A549 (cell line): ENCODE results near the gene SAA1. TPM values are rescaled to one million over a fixed set of nuclear protein-coding genes. Genes with fewer than 3 reads are reported as not detected.

Experiments used
- ATAC-seq, 2 experiments: fragments of 200-7000 bp in 1 of 2; fragments of >200 bp in 1 of 2; cut with Nextera tagmentation in 1 of 2; cut with Tn5 transposase in 1 of 2; 3 replicates each; pipeline versions ENCODE4 v1.8.0 to v1.9.1; 2018 to 2020; ENCODE audit warnings: mild to moderate bottlenecking in 1 of 2, moderate library complexity in 1 of 2
- CTCF ChIA-PET: fragments of 300-600 bp; sonication (Branson Sonifier 250); formaldehyde crosslinking; extraction: SDS; loops from one replicate; lab custom pipeline; 2021; ENCODE audit warnings: antibody characterized with exemption, inconsistent platforms; lab: Yijun Ruan, JAX
- POLR2A ChIA-PET: fragments of 350-600 bp; formaldehyde crosslinking; extraction: SDS; loops from one replicate; lab custom pipeline; 2021; ENCODE audit warnings: antibody characterized with exemption, inconsistent platforms; lab: Yijun Ruan, JAX
- DNase-seq, 2 experiments: peaks; one replicate each; pipeline versions ENCODE4 v3.0.0 to v3.0.0-alpha.2; 2011 to 2016; ENCODE audit warnings: low read depth in 1 of 2, low spot score in 1 of 2
- FAIRE-seq: peaks from 2 replicates; lab custom pipeline; 2011; peaks lifted over from hg19 to GRCh38; lab: Jason Lieb, UNC
- H3K27ac ChIP-seq, 2 experiments: fragments of >200 bp; sonication (Bioruptor Twin); formaldehyde crosslinking; 3 replicates each; pipeline ENCODE4 v1.5.1; 2016 to 2017
- H3K4me1 ChIP-seq: fragments of >200 bp; sonication (Bioruptor Twin); formaldehyde crosslinking; 3 replicates; pipeline ENCODE4 v1.6.1; 2016
- H3K4me2 ChIP-seq: fragments of >200 bp; sonication (Bioruptor Twin); formaldehyde crosslinking; 3 replicates; pipeline ENCODE4 v1.6.1; 2016
- H3K4me3 ChIP-seq: fragments of >200 bp; sonication (Bioruptor Twin); formaldehyde crosslinking; 3 replicates; pipeline ENCODE4 v1.5.1; 2016
- H3K9me3 ChIP-seq: fragments of >200 bp; sonication (Bioruptor Twin); formaldehyde crosslinking; 3 replicates; pipeline ENCODE4 v1.6.1; 2016
- ATOH8 ChIP-seq: fragments of 250-450 bp; sonication (Bioruptor Pico); IDR thresholded peaks from 2 replicates; pipeline ENCODE4 v1.5.0; 2020; ENCODE audit warnings: low read depth, mild to moderate bottlenecking, moderate library complexity
- E2F6 ChIP-seq: IDR thresholded peaks from 2 replicates; pipeline ENCODE4 v1.6.1; 2012; ENCODE audit warnings: low read depth, borderline replicate concordance
- EHMT2 ChIP-seq: fragments of 200-600 bp; sonication (generic); IDR thresholded peaks from 2 replicates; pipeline ENCODE4 v1.6.1; 2016; ENCODE audit warnings: antibody characterized with exemption, low read depth, mild to moderate bottlenecking, moderate library complexity
- ELK1 ChIP-seq: fragments of 150-350 bp; IDR thresholded peaks from 2 replicates; pipeline ENCODE4 v1.6.1; 2014; ENCODE audit warnings: low read depth, mild to moderate bottlenecking, low read length
- GATA3 ChIP-seq: IDR thresholded peaks from 2 replicates; pipeline ENCODE4 v1.6.1; 2012; ENCODE audit warnings: borderline replicate concordance
- HOXB5 ChIP-seq: fragments of 250-450 bp; sonication (Bioruptor Pico); IDR thresholded peaks from 2 replicates; pipeline ENCODE4 v1.5.0; 2020; ENCODE audit warnings: mild to moderate bottlenecking, moderate library complexity
- MAX ChIP-seq: IDR thresholded peaks from 2 replicates; pipeline ENCODE4 v1.6.1; 2012
- MAZ ChIP-seq: fragments of 150-350 bp; IDR thresholded peaks from 2 replicates; pipeline ENCODE4 v1.6.1; 2014; ENCODE audit warnings: antibody characterized with exemption, low read depth, low read length, borderline replicate concordance
- NR3C1 ChIP-seq: fragments of >200 bp; sonication (Bioruptor Twin); formaldehyde crosslinking; IDR thresholded peaks from 3 replicates; pipeline ENCODE4 v1.6.1; 2017
- PBX3 ChIP-seq: IDR thresholded peaks from 2 replicates; pipeline ENCODE4 v1.6.1; 2012
- POLR2AphosphoS2 ChIP-seq: conservative IDR thresholded peaks from 2 replicates; pipeline ENCODE4 v1.6.1; 2012; ENCODE audit warnings: low read length, improper control_type of control experiment, inconsistent platforms
- RCOR1 ChIP-seq: fragments of 150-350 bp; IDR thresholded peaks from 2 replicates; pipeline ENCODE4 v1.6.1; 2014; ENCODE audit warnings: antibody characterized with exemption, low read length, low read depth
- TP53 ChIP-seq: fragments of 250-450 bp; sonication (Bioruptor Pico); IDR thresholded peaks from 2 replicates; pipeline ENCODE4 v1.5.0; 2021; ENCODE audit warnings: mild to moderate bottlenecking, moderate library complexity
- ZNF302 ChIP-seq: fragments of 250-450 bp; sonication (Bioruptor Pico); IDR thresholded peaks from 2 replicates; pipeline ENCODE4 v1.9.0; 2021; ENCODE audit warnings: inconsistent platforms, mild to moderate bottlenecking, moderate library complexity
- WGBS: methylation state at CpG from one replicate; pipeline ENCODE4 v1.1.6; 2017; ENCODE audit errors: missing lambda C conversion rate; 5-methylcytosine and 5-hydroxymethylcytosine counted together
- polyA plus RNA-seq, 4 experiments: library from polyadenylated mRNA; depleted of rRNA in 3 of 4; stranded (reverse); fragments of >200 nt; fragmentation: RNase III in 1 of 4; extraction: RNeasy Plus Mini Kit Qiagen cat#74134 plus additional on column Dnase treatment in 1 of 4; gene quantifications; 2 replicates in 3 of 4; 3 replicates in 1 of 4; pipeline ENCODE4 v1.2.3, GENCODE V29; 2011 to 2017
- TF ChIP-seq, protein P1 (sequence below): fragments of 200-600 bp; sonication (generic); IDR thresholded peaks from 2 replicates; pipeline ENCODE4 v1.6.1; 2016; ENCODE audit warnings: antibody characterized with exemption, mild to moderate bottlenecking, moderate library complexity
- TF ChIP-seq, protein P2 (sequence below): fragments of 450-650 bp; IDR thresholded peaks from 2 replicates; pipeline ENCODE4 v1.6.1; 2014; ENCODE audit warnings: antibody characterized with exemption
- TF ChIP-seq, protein P3 (sequence below): fragments of >200 bp; sonication (Bioruptor Twin); formaldehyde crosslinking; IDR thresholded peaks from 3 replicates; pipeline ENCODE4 v1.5.1; 2016

Gene SAA1
- polyA plus RNA-seq, 2 of the 4 experiments (the other 2 are of a cell fraction) = 0.37 TPM; not detected in 1

- Histone ChIP-seq H3K9me3 (0 out of 3 replicates have a peak, but pooled peaks cover 1% of the 10 kb centered on the region), H3K4me1 (no peaks in the 10 kb centered on the region), H3K4me3 (no peak within 1 kb of the TSS), H3K4me2 (no peak within 1 kb of the TSS), H3K27ac (no peak within 1 kb of the TSS)
- ChIA-PET CTCF (interaction anchor here (0.5 kb wide), 1 partner anchor 13 kb away, joined by 5 read pairs; no protein-coding TSS in a partner anchor), POLR2A (no interaction called here)
- 45% methylated on average over 5 of the region's 5 CpGs for WGBS
- DNase-seq (no peak), ATAC-seq (no peak), FAIRE-seq (no peak)
- TF ChIP-seq RCOR1 (no peak), TP53 (CRISPR knock-in tag) (no peak), POLR2AphosphoS2 (no peak), ELK1 (no peak), MAZ (no peak)
- TF ChIP-seq, protein P1, sequence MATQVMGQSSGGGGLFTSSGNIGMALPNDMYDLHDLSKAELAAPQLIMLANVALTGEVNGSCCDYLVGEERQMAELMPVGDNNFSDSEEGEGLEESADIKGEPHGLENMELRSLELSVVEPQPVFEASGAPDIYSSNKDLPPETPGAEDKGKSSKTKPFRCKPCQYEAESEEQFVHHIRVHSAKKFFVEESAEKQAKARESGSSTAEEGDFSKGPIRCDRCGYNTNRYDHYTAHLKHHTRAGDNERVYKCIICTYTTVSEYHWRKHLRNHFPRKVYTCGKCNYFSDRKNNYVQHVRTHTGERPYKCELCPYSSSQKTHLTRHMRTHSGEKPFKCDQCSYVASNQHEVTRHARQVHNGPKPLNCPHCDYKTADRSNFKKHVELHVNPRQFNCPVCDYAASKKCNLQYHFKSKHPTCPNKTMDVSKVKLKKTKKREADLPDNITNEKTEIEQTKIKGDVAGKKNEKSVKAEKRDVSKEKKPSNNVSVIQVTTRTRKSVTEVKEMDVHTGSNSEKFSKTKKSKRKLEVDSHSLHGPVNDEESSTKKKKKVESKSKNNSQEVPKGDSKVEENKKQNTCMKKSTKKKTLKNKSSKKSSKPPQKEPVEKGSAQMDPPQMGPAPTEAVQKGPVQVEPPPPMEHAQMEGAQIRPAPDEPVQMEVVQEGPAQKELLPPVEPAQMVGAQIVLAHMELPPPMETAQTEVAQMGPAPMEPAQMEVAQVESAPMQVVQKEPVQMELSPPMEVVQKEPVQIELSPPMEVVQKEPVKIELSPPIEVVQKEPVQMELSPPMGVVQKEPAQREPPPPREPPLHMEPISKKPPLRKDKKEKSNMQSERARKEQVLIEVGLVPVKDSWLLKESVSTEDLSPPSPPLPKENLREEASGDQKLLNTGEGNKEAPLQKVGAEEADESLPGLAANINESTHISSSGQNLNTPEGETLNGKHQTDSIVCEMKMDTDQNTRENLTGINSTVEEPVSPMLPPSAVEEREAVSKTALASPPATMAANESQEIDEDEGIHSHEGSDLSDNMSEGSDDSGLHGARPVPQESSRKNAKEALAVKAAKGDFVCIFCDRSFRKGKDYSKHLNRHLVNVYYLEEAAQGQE = no peak
Observed at GRCh38 chr11:18248561-18248960, 17.5 kb upstream of the SAA1 start, which contains the start of gene SAA2. Gene SAA2 (minus strand): TSS chr11:18248668. CDS start chr11:18248011, 657 bp downstream.

GRCh38 chr11:18253233-18253632 lies 12.8 kb upstream of the SAA1 start:
- Histone ChIP-seq H3K27ac (no peak overlapping the region), H3K4me3 (no peak overlapping the region), H3K4me2 (no peak overlapping the region), H3K9me3 (no peaks in the 10 kb centered on the region), H3K4me1 (no peaks in the 10 kb centered on the region)
- CTCF ChIA-PET = interaction anchor here (1.3 to 2.0 kb wide), 3 partner anchors 10 to 138 kb away, joined by 3 to 8 read pairs (median 5); partner anchors contain the start of gene MRGPRX4
- DNase-seq (no peak), ATAC-seq (peak in 1 of 2 experiments; percentile 25; a peak in 1 of 6 replicates), FAIRE-seq (no peak)
- POLR2A ChIA-PET = interaction anchor here (1.0 kb wide), 1 partner anchor 10 kb away, joined by 3 read pairs; no protein-coding TSS in a partner anchor
- TF ChIP-seq ZNF302 (CRISPR knock-in tag) = no peak
- no peak for TF ChIP-seq PBX3
- 75% methylated on average over 3 of the region's 3 CpGs for WGBS

DNA sequence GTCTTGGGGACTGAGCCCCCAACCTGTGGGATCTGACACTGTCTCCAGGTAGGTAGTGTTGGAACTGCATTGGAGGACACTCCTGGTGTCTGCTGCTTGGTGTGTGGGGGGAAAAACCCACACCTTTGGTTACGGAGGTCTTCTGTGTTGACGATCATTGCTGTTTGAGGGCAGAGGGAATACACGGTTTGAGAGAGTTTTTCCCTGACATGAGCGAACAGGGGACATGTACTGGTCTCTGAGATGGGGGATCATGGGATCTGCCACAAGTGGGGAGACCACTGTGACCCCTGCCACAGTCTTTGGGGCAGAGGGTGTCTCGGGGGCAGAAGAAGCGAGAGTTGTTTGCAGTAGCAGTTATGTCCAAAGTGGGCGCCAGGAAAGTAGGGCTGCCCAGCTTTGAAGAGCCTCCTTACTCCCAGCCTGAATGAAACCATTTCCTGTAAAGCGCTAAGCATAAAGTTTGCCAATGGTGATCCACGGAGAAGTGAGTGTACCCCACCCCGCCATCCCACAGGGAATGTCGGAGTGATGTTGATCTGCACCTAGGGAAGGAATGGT lies 12.2 kb upstream of the SAA1 start:
- 65% methylated on average over 11 of the region's 11 CpGs for WGBS
- no peak for TF ChIP-seq ELK1
- TF ChIP-seq HOXB5 (CRISPR knock-in tag) = no peak
- no peak for TF ChIP-seq MAX
- TF ChIP-seq EHMT2 = no peak
- no peak for TF ChIP-seq ATOH8 (CRISPR knock-in tag)
- no peak for TF ChIP-seq GATA3
- TF ChIP-seq, protein P2, sequence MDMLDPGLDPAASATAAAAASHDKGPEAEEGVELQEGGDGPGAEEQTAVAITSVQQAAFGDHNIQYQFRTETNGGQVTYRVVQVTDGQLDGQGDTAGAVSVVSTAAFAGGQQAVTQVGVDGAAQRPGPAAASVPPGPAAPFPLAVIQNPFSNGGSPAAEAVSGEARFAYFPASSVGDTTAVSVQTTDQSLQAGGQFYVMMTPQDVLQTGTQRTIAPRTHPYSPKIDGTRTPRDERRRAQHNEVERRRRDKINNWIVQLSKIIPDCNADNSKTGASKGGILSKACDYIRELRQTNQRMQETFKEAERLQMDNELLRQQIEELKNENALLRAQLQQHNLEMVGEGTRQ = no peak
- no peak for TF ChIP-seq POLR2AphosphoS2
- TF ChIP-seq E2F6 = no peak
- TF ChIP-seq, protein P3, sequence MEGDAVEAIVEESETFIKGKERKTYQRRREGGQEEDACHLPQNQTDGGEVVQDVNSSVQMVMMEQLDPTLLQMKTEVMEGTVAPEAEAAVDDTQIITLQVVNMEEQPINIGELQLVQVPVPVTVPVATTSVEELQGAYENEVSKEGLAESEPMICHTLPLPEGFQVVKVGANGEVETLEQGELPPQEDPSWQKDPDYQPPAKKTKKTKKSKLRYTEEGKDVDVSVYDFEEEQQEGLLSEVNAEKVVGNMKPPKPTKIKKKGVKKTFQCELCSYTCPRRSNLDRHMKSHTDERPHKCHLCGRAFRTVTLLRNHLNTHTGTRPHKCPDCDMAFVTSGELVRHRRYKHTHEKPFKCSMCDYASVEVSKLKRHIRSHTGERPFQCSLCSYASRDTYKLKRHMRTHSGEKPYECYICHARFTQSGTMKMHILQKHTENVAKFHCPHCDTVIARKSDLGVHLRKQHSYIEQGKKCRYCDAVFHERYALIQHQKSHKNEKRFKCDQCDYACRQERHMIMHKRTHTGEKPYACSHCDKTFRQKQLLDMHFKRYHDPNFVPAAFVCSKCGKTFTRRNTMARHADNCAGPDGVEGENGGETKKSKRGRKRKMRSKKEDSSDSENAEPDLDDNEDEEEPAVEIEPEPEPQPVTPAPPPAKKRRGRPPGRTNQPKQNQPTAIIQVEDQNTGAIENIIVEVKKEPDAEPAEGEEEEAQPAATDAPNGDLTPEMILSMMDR = no peak
- TF ChIP-seq NR3C1 = no peak

More for the DNA sequence above, 12.2 kb upstream of the SAA1 start:
- DNase-seq (no peak), FAIRE-seq (no peak), ATAC-seq (no peak)
- Histone ChIP-seq H3K4me2 (no peak overlapping the region), H3K4me1 (no peaks in the 10 kb centered on the region), H3K4me3 (no peak overlapping the region), H3K9me3 (no peaks in the 10 kb centered on the region), H3K27ac (no peak overlapping the region)
- CTCF ChIA-PET = interaction anchor here (1.3 to 2.0 kb wide), 2 partner anchors 10 to 82 kb away, joined by 3 to 8 read pairs; partner anchors contain the start of gene MRGPRX4
- POLR2A ChIA-PET = no interaction called here
